Panc1 (cell line): ENCODE data around the gene LCA5L. TPM values are rescaled to one million over a fixed set of nuclear protein-coding genes. Genes with fewer than 3 reads are reported as not detected.

Experiments used
- ATAC-seq: fragments of 200-7000 bp; cut with Tn5 transposase; 2 replicates; pipeline ENCODE4 v1.9.1; 2020; ENCODE audit warnings: mild to moderate bottlenecking, moderate library complexity
- BruUV-seq: library from RNA; stranded (reverse); fragments of 400-500 nt; replicated peaks from 2 replicates; lab custom pipeline; 2021; lab: Mats Ljungman, UMichigan
- CTCF ChIA-PET: fragments of 300-600 bp; sonication (Branson Sonifier 250); formaldehyde crosslinking; loops from one replicate; lab custom pipeline; 2022; ENCODE audit warnings: antibody characterized with exemption; lab: Charles Lee
- POLR2A ChIA-PET: fragments of 300-600 bp; sonication (Branson Sonifier 250); formaldehyde crosslinking; loops from one replicate; lab custom pipeline; 2022; ENCODE audit warnings: antibody characterized with exemption; lab: Charles Lee
- DNase-seq: peaks from one replicate; pipeline ENCODE4 v3.0.0-alpha.2; 2010; ENCODE audit warnings: low read depth, low spot score
- H3K27ac ChIP-seq: 2 replicates; pipeline ENCODE4 v1.5.1; 2011; ENCODE audit warnings: mild to moderate bottlenecking, low read length, inconsistent platforms
- H3K27me3 ChIP-seq: fragments of 200-500 bp; sonication (Bioruptor generic); 2 replicates; pipeline ENCODE4 v1.6.0; 2014; ENCODE audit warnings: low read length, inconsistent platforms; ENCODE audit not compliant: control insufficient read depth, insufficient read depth
- H3K36me3 ChIP-seq: fragments of 200-500 bp; sonication (Bioruptor generic); 2 replicates; pipeline ENCODE4 v1.5.1; 2014; ENCODE audit warnings: inconsistent platforms, mild to moderate bottlenecking, low read length, moderate library complexity; ENCODE audit not compliant: control insufficient read depth, insufficient read depth
- H3K4me1 ChIP-seq: 2 replicates; pipeline ENCODE4 v1.5.1; 2011; ENCODE audit warnings: inconsistent platforms, mild to moderate bottlenecking, low read length, moderate library complexity; ENCODE audit not compliant: control insufficient read depth, insufficient read depth
- H3K4me3 ChIP-seq, 2 experiments: 2 replicates each; pipeline ENCODE4 v1.5.1; 2011 to 2012; ENCODE audit warnings: low read depth in 2 of 2, low read length in 2 of 2, mild to moderate bottlenecking in 2 of 2, inconsistent platforms in 1 of 2, moderate library complexity in 1 of 2
- H3K9me3 ChIP-seq: fragments of 200-500 bp; sonication (Bioruptor generic); 2 replicates; pipeline ENCODE4 v1.5.1; 2014; ENCODE audit warnings: low read depth, mild to moderate bottlenecking, inconsistent platforms, low read length, moderate library complexity; ENCODE audit not compliant: control insufficient read depth, insufficient read depth
- POLR2AphosphoS5 ChIP-seq: IDR thresholded peaks from 2 replicates; pipeline ENCODE4 v1.6.1; 2012; ENCODE audit warnings: mild to moderate bottlenecking, low read depth, low read length, moderate library complexity
- SIN3A ChIP-seq: IDR thresholded peaks from 2 replicates; pipeline ENCODE4 v1.6.1; 2012; ENCODE audit warnings: low read depth, mild to moderate bottlenecking, low read length, moderate library complexity, borderline replicate concordance; ENCODE audit not compliant: insufficient read depth
- TCF7L2 ChIP-seq: IDR thresholded peaks from 2 replicates; pipeline ENCODE4 v1.6.1; 2011; ENCODE audit warnings: mild to moderate bottlenecking, low read depth, low read length, inconsistent platforms
- in situ Hi-C: cut with HindIII; loops from 2 replicates; pipeline ENCODE4 v1.10.0; 2016; ENCODE audit warnings: low sequenced_read_pairs, low pct_unique_long_range_greater_than_20kb
- intact Hi-C: fragments of 100-400 bp; cut with micrococcal nuclease; formaldehyde crosslinking; loops from one replicate; pipeline ENCODE4 v1.10.0; 2022; ENCODE audit not compliant: unreplicated experiment
- total RNA-seq: library from RNA; stranded (reverse); gene quantifications from one replicate; pipeline ENCODE4 v1.2.1, GENCODE V29; 2021; ENCODE audit not compliant: unreplicated experiment
- TF ChIP-seq, protein P1 (sequence below): fragments of 450-650 bp; IDR thresholded peaks from 2 replicates; pipeline ENCODE4 v1.5.1; 2017; ENCODE audit warnings: mild to moderate bottlenecking
- TF ChIP-seq, protein P2 (sequence below), 2 experiments: IDR thresholded peaks; 2 replicates each; pipeline ENCODE4 v1.6.1; 2011 to 2012; ENCODE audit warnings: low read depth in 2 of 2, control low read depth in 1 of 2, low read length in 1 of 2, mild to moderate bottlenecking in 1 of 2, moderate library complexity in 1 of 2; ENCODE audit not compliant: insufficient read depth in 1 of 2

The LCA5L gene
- total RNA-seq, 1 experiment from 2014 or later: 0.87 TPM

DNA sequence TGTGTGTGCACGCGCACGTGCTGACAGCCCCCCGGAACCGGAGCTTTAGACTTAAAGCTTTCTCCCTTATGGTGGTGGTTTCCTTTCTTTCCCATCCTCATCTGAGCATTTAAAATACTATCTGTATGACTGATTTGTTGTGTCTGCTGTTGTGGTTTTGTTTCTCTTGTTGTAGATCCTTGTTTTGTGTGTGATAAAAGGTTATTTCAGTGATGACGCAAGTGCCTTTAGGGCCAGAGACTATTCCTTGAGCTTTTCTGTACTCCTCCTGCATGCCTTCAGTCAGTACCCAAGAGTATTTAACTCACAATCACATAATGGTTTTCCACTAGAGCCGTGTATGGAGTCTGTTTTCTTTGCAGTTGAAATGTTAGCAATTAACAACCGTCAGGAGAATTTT is 45.4 kb downstream of the LCA5L start:
- intact Hi-C loops (no loop called here), in situ Hi-C loops (no loop called here)
- DNase-seq (no peak), ATAC-seq (no peak)
- TF ChIP-seq, protein P1, sequence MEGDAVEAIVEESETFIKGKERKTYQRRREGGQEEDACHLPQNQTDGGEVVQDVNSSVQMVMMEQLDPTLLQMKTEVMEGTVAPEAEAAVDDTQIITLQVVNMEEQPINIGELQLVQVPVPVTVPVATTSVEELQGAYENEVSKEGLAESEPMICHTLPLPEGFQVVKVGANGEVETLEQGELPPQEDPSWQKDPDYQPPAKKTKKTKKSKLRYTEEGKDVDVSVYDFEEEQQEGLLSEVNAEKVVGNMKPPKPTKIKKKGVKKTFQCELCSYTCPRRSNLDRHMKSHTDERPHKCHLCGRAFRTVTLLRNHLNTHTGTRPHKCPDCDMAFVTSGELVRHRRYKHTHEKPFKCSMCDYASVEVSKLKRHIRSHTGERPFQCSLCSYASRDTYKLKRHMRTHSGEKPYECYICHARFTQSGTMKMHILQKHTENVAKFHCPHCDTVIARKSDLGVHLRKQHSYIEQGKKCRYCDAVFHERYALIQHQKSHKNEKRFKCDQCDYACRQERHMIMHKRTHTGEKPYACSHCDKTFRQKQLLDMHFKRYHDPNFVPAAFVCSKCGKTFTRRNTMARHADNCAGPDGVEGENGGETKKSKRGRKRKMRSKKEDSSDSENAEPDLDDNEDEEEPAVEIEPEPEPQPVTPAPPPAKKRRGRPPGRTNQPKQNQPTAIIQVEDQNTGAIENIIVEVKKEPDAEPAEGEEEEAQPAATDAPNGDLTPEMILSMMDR: no peak
- TF ChIP-seq SIN3A (no peak), TCF7L2 (no peak), POLR2AphosphoS5 (no peak)
- TF ChIP-seq, protein P2, sequence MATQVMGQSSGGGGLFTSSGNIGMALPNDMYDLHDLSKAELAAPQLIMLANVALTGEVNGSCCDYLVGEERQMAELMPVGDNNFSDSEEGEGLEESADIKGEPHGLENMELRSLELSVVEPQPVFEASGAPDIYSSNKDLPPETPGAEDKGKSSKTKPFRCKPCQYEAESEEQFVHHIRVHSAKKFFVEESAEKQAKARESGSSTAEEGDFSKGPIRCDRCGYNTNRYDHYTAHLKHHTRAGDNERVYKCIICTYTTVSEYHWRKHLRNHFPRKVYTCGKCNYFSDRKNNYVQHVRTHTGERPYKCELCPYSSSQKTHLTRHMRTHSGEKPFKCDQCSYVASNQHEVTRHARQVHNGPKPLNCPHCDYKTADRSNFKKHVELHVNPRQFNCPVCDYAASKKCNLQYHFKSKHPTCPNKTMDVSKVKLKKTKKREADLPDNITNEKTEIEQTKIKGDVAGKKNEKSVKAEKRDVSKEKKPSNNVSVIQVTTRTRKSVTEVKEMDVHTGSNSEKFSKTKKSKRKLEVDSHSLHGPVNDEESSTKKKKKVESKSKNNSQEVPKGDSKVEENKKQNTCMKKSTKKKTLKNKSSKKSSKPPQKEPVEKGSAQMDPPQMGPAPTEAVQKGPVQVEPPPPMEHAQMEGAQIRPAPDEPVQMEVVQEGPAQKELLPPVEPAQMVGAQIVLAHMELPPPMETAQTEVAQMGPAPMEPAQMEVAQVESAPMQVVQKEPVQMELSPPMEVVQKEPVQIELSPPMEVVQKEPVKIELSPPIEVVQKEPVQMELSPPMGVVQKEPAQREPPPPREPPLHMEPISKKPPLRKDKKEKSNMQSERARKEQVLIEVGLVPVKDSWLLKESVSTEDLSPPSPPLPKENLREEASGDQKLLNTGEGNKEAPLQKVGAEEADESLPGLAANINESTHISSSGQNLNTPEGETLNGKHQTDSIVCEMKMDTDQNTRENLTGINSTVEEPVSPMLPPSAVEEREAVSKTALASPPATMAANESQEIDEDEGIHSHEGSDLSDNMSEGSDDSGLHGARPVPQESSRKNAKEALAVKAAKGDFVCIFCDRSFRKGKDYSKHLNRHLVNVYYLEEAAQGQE (IDR thresholded peaks at IDR 0.05; ENCODE audit: insufficient read depth in 1 of 2, low read depth in 2 of 2, low read length in 1 of 2): no peak
- Histone ChIP-seq H3K27me3 (no peaks in the 10 kb centered on the region), H3K36me3 (no peaks in the 10 kb centered on the region), H3K4me3 (no peak overlapping the region), H3K4me1 (no peaks in the 10 kb centered on the region), H3K9me3 (no peaks in the 10 kb centered on the region), H3K27ac (no peak overlapping the region)
- BruUV-seq: no TSS peak
- CTCF ChIA-PET: no interaction called here
- POLR2A ChIA-PET: interaction anchor here (0.7 kb wide), 1 partner anchor 136 kb away, joined by 3 read pairs; no protein-coding TSS in a partner anchor

DNA sequence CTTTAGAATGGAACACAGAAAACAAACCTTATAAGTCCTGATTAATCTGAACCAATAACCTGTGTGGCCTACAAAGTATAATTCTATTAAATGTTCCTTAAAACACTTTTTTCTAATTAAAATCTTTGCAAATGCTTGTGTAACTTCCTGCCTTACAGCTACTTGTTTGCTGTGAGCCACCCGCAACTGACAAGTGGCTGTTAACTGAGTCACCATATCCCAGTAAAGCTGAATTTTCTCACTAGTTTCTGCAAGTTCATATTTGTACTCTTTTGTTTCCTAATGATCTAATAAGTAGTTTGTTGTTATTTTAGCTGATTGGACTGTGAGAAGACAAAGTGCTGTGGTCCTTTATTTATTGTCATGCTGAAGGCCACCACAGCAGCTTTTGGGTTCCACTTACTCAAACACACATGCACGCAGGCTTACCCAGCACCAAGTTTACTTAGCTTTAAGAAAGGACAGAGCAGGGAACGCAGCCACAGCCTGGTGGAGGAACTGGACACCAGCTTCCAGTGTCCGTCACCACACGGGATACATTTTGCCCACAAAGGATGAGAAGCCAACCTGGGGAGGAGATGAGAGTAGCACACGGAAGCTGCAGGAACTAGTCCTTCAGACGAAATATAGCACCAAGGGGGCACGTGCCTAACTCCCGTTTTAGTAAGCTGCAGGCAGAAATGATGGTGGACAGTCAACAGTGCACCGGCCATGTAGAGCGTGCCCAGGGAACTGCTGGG is 47.8 kb downstream of the LCA5L start:
- CTCF ChIA-PET: no interaction called here
- POLR2A ChIA-PET: interaction anchor here (0.7 kb wide), 1 partner anchor 11 kb away, joined by 10 read pairs; no protein-coding TSS in a partner anchor

More for the DNA sequence above, 47.8 kb downstream of the LCA5L start:
- Histone ChIP-seq H3K4me1 (no peaks in the 10 kb centered on the region), H3K27me3 (no peaks in the 10 kb centered on the region), H3K27ac (no peak overlapping the region), H3K4me3 (no peak overlapping the region), H3K9me3 (no peaks in the 10 kb centered on the region), H3K36me3 (no peaks in the 10 kb centered on the region)
- TF ChIP-seq SIN3A: no peak
- TF ChIP-seq TCF7L2: no peak
- no peak for TF ChIP-seq POLR2AphosphoS5
- TF ChIP-seq, protein P2 (IDR thresholded peaks at IDR 0.05; ENCODE audit: insufficient read depth in 1 of 2, low read depth in 2 of 2, low read length in 1 of 2): no peak
- TF ChIP-seq, protein P1: no peak
- in situ Hi-C loops: no loop called here
- DNase-seq (no peak), ATAC-seq (no peak)
- no TSS peak for BruUV-seq
- intact Hi-C loops: no loop called here
